Hepatocyte (in vitro differentiated cells): ENCODE results near the gene CARMIL3. TPM values are rescaled to one million over a fixed set of nuclear protein-coding genes. Genes with fewer than 3 reads are reported as not detected.

ENCODE experiments used
- DNase-seq: peaks from one replicate; pipeline ENCODE4 v3.0.0-alpha.2; 2016; ENCODE audit warnings: low spot score
- H2AFZ ChIP-seq: fragments of 200-600 bp; sonication (generic); 2 replicates; pipeline ENCODE4 v1.6.0; 2016; ENCODE audit warnings: antibody characterized with exemption, mild to moderate bottlenecking
- H3K27ac ChIP-seq: fragments of 200-600 bp; sonication (generic); 2 replicates; pipeline ENCODE4 v1.5.1; 2016; ENCODE audit warnings: mild to moderate bottlenecking
- H3K27me3 ChIP-seq: fragments of 200-600 bp; sonication (generic); 2 replicates; pipeline ENCODE4 v1.6.1; 2016
- H3K36me3 ChIP-seq: fragments of 200-600 bp; sonication (generic); replicated peaks from 2 replicates; pipeline ENCODE4 v1.5.1; 2016; ENCODE audit warnings: low read depth; ENCODE audit not compliant: insufficient read depth
- H3K4me1 ChIP-seq: fragments of 200-600 bp; sonication (generic); 2 replicates; pipeline ENCODE4 v1.5.1; 2016; ENCODE audit warnings: mild to moderate bottlenecking, moderate library complexity; ENCODE audit not compliant: insufficient read depth
- H3K4me2 ChIP-seq: fragments of 200-600 bp; sonication (generic); 2 replicates; pipeline ENCODE4 v1.6.0; 2016
- H3K4me3 ChIP-seq: fragments of 200-600 bp; sonication (generic); 2 replicates; pipeline ENCODE4 v1.5.1; 2016; ENCODE audit warnings: mild to moderate bottlenecking
- H3K79me2 ChIP-seq: fragments of 200-600 bp; sonication (generic); 2 replicates; pipeline ENCODE4 v1.6.0; 2017; ENCODE audit warnings: mild to moderate bottlenecking
- H3K9me2 ChIP-seq: fragments of 200-600 bp; sonication (generic); replicated peaks from 2 replicates; pipeline ENCODE4 v1.6.0; 2017; ENCODE audit warnings: mild to moderate bottlenecking; ENCODE audit not compliant: insufficient read depth
- H3K9me3 ChIP-seq: fragments of 200-600 bp; sonication (generic); 2 replicates; pipeline ENCODE4 v1.5.1; 2016; ENCODE audit warnings: low read depth, mild to moderate bottlenecking
- H4K20me1 ChIP-seq: fragments of 200-600 bp; sonication (generic); 2 replicates; pipeline ENCODE4 v1.6.0; 2016; ENCODE audit warnings: mild to moderate bottlenecking; ENCODE audit not compliant: insufficient read depth, poor library complexity, severe bottlenecking
- EZH2 ChIP-seq: fragments of 200-600 bp; sonication (generic); IDR thresholded peaks from 2 replicates; pipeline ENCODE4 v1.6.1; 2016; ENCODE audit warnings: antibody characterized with exemption, mild to moderate bottlenecking, borderline replicate concordance
- EZH2phosphoT487 ChIP-seq: fragments of 200-600 bp; sonication (generic); IDR thresholded peaks from one replicate; pipeline ENCODE4 v1.6.1; 2018; ENCODE audit warnings: antibody characterized with exemption, mild to moderate bottlenecking, low read depth, moderate library complexity; ENCODE audit not compliant: unreplicated experiment, severe bottlenecking
- WGBS: methylation state at CpG from one replicate; pipeline ENCODE4 v1.1.6; 2016; ENCODE audit warnings: low lambda C conversion rate; ENCODE audit errors: missing lambda C conversion rate; 5-methylcytosine and 5-hydroxymethylcytosine counted together
- polyA plus RNA-seq: library from polyadenylated mRNA; unstranded; fragments of >200 nt; fragmentation: Nextera tagmentation; extraction: Ambion mirVana; gene quantifications from 2 replicates; pipeline ENCODE4 v1.2.1, GENCODE V29; 2016
- total RNA-seq: library from RNA; depleted of rRNA; stranded (reverse); fragments of >200 nt; gene quantifications from 2 replicates; pipeline ENCODE4 v1.2.3, GENCODE V29; 2014
- TF ChIP-seq, protein P1 (sequence below): fragments of 200-600 bp; sonication (generic); IDR thresholded peaks from 2 replicates; pipeline ENCODE4 v1.5.1; 2016; ENCODE audit warnings: antibody characterized with exemption, mild to moderate bottlenecking; ENCODE audit not compliant: poor library complexity

The CARMIL3 gene
- total and polyA plus RNA-seq, 2 experiments from 2014 or later: 0.37 TPM; not detected in 1

DNA sequence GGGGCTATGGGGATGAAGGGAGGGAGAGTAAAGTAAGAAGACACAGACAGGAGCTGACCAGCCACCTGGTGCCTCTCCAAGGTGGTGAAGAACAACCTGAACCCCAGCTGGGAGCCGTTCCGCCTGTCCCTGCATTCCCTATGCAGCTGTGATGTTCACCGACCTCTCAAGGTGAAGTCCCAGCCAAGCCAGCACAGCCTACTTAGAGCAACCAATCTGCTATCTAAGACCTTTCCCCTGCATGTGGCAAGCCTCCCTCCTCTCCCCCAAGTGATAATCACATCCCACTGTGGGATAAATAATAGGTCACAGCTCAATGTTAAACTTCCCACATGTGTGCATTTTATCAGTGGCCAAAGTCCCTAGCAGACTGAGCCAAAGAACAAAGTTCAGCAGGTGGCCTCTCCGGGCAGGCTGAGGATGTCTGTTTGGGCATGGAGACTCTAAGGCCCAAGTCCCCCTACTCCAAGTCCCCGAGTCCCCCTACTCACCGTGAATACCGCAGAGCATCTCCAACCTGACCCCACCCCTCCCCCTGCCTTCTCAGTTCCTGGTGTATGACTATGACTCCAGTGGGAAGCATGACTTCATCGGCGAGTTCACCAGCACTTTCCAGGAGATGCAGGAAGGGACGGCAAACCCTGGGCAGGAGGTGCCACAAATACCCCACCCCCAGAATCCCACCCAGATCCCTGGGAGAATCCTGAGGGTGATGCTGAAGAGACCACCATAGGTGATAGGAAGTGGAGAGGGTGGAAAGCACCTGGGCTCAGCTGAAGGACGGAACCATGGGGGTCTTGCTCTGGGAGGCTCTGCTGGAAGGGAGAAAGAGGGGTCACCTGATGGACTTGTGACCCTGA, 23.0 kb downstream of the CARMIL3 start:
- TF ChIP-seq EZH2 (no peak), EZH2phosphoT487 (no peak)
- no peak overlapping the region for H3K27ac ChIP-seq
- no peak for DNase-seq

DNA sequence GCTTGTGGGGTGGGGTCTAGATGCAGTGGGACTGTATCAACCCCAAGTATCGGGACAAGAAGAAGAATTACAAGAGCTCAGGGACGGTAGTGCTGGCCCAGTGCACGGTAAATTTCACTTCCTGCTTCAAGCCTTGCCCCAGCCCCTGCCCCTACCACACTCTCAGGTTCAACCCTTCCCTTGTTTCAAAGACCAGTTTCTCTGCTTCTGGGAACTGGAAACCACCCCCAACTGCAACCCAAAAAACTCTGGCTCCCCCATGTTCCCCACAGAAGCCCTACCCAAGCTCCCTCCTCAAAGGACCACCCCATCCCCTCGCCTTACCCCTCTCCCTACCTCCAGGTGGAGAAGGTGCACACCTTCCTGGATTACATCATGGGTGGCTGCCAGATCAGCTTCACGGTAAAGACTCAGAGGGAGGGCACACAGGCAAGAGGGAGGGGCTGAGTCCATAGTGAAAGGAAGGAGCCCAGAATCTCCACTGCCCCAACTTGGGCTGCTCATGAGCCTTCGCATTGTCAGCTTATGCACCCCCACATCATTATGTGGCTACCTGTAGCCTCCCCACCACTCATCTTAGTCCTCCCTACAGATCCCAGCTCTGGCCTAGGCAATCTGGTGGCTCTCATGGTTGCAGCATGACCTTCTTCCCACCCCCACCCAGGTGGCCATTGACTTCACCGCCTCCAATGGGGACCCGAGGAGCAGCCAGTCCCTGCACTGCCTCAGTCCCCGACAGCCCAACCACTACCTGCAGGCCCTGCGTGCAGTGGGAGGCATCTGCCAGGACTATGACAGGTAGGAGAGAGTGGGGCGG, 23.9 kb downstream of the CARMIL3 start:
- Histone ChIP-seq H3K27ac (no peak overlapping the region), H3K27me3 (peaks cover 4% of the 10 kb centered on the region), H3K4me3 (no peak overlapping the region), H3K36me3 (no peaks in the 10 kb centered on the region), H3K79me2 (no peaks in the 10 kb centered on the region), H4K20me1 (no peaks in the 10 kb centered on the region), H3K9me2 (no peaks in the 10 kb centered on the region), H2AFZ (no peak overlapping the region), H3K4me1 (peaks cover under 1% of the 10 kb centered on the region), H3K4me2 (no peak overlapping the region), H3K9me3 (no peaks in the 10 kb centered on the region)
- WGBS: 83% methylated on average over 11 of the region's 11 CpGs
- no peak for DNase-seq
- TF ChIP-seq EZH2phosphoT487 (no peak), EZH2 (no peak)
- TF ChIP-seq, protein P1, sequence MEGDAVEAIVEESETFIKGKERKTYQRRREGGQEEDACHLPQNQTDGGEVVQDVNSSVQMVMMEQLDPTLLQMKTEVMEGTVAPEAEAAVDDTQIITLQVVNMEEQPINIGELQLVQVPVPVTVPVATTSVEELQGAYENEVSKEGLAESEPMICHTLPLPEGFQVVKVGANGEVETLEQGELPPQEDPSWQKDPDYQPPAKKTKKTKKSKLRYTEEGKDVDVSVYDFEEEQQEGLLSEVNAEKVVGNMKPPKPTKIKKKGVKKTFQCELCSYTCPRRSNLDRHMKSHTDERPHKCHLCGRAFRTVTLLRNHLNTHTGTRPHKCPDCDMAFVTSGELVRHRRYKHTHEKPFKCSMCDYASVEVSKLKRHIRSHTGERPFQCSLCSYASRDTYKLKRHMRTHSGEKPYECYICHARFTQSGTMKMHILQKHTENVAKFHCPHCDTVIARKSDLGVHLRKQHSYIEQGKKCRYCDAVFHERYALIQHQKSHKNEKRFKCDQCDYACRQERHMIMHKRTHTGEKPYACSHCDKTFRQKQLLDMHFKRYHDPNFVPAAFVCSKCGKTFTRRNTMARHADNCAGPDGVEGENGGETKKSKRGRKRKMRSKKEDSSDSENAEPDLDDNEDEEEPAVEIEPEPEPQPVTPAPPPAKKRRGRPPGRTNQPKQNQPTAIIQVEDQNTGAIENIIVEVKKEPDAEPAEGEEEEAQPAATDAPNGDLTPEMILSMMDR: no peak

More for the DNA sequence above, 23.0 kb downstream of the CARMIL3 start:
- Histone ChIP-seq H3K9me2 (no peaks in the 10 kb centered on the region), H2AFZ (no peak overlapping the region), H3K4me1 (no peaks in the 10 kb centered on the region), H3K4me2 (no peak overlapping the region), H3K4me3 (no peak overlapping the region), H3K9me3 (no peaks in the 10 kb centered on the region), H3K79me2 (no peaks in the 10 kb centered on the region), H3K27me3 (peaks cover 7% of the 10 kb centered on the region), H4K20me1 (no peaks in the 10 kb centered on the region), H3K36me3 (no peaks in the 10 kb centered on the region)
- 86% methylated on average over 11 of the region's 11 CpGs for WGBS

DNA sequence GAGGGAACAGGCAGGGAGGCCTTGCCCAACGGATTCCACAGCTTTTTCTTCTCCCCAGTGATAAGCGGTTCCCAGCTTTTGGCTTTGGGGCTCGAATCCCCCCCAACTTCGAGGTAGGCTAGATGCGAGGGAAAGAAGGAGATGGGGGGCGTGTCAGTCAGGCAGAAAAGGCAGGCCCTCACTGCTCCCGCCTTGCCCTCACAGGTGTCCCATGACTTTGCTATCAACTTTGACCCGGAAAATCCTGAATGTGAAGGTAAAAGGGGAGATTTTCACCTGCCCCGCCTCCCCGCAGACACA, 24.4 kb downstream of the CARMIL3 start:
- TF ChIP-seq, protein P1: no peak
- TF ChIP-seq EZH2phosphoT487 (no peak), EZH2 (no peak)
- Histone ChIP-seq H3K4me3 (no peak overlapping the region), H4K20me1 (no peaks in the 10 kb centered on the region), H3K9me3 (no peaks in the 10 kb centered on the region), H2AFZ (no peak overlapping the region), H3K27me3 (peaks cover 4% of the 10 kb centered on the region), H3K79me2 (no peaks in the 10 kb centered on the region), H3K36me3 (no peaks in the 10 kb centered on the region), H3K9me2 (no peaks in the 10 kb centered on the region), H3K27ac (no peak overlapping the region), H3K4me2 (no peak overlapping the region), H3K4me1 (peaks cover 3% of the 10 kb centered on the region)
- DNase-seq: no peak
- WGBS: 85% methylated on average over 10 of the region's 10 CpGs

- TF ChIP-seq, protein P1: no peak
- no peak for TF ChIP-seq EZH2
- no peak for TF ChIP-seq EZH2phosphoT487
- no peak for DNase-seq
- H3K27ac ChIP-seq: no peak overlapping the region
- H3K4me3 ChIP-seq: no peak overlapping the region
- no peaks in the 10 kb centered on the region for H4K20me1 ChIP-seq
- no peaks in the 10 kb centered on the region for H3K9me2 ChIP-seq
- no peak overlapping the region for H2AFZ ChIP-seq
- WGBS: 94% methylated on average over 23 of the region's 23 CpGs
- H3K27me3 ChIP-seq: peaks cover 4% of the 10 kb centered on the region
- H3K79me2 ChIP-seq: no peaks in the 10 kb centered on the region
- no peaks in the 10 kb centered on the region for H3K9me3 ChIP-seq
- no peaks in the 10 kb centered on the region for H3K36me3 ChIP-seq
- H3K4me1 ChIP-seq: peaks cover 3% of the 10 kb centered on the region
- no peak overlapping the region for H3K4me2 ChIP-seq
Observed at GRCh38 chr14:24077086-24077485, 25.3 kb downstream of the CARMIL3 start.
